DOHH2 (cell line): ENCODE measurements around the gene SCUBE1.

Experiments used
- H3F3A ChIP-seq: fragments of 200-600 bp; sonication (generic), shearing (Covaris generic); 2 replicates; pipeline ENCODE4 v1.6.0; 2016; ENCODE audit warnings: antibody characterized with exemption, mild to moderate bottlenecking; ENCODE audit not compliant: control insufficient read depth, insufficient read depth
- H3K27ac ChIP-seq: fragments of 200-600 bp; sonication (generic); 2 replicates; pipeline ENCODE4 v1.5.1; 2014; ENCODE audit warnings: low read depth, mild to moderate bottlenecking, low read length, moderate library complexity
- H3K27me3 ChIP-seq: fragments of 200-600 bp; sonication (generic); 2 replicates; pipeline ENCODE4 v1.6.1; 2014; ENCODE audit warnings: mild to moderate bottlenecking, low read length, mixed read lengths; ENCODE audit not compliant: control insufficient read depth
- H3K36me3 ChIP-seq: fragments of 200-600 bp; sonication (generic); 2 replicates; pipeline ENCODE4 v1.6.1; 2014; ENCODE audit warnings: mild to moderate bottlenecking, low read length, moderate library complexity, mixed read lengths; ENCODE audit not compliant: control insufficient read depth
- H3K4me1 ChIP-seq: fragments of 200-600 bp; sonication (generic); 2 replicates; pipeline ENCODE4 v1.6.1; 2014; ENCODE audit warnings: mild to moderate bottlenecking, low read length, mixed read lengths; ENCODE audit not compliant: control insufficient read depth
- H3K4me2 ChIP-seq: fragments of 200-600 bp; sonication (generic); 2 replicates; pipeline ENCODE4 v1.6.0; 2014; ENCODE audit warnings: mild to moderate bottlenecking, low read length, moderate library complexity
- H3K4me3 ChIP-seq: fragments of 200-600 bp; sonication (generic); 2 replicates; pipeline ENCODE4 v1.5.1; 2014; ENCODE audit warnings: mild to moderate bottlenecking, low read length, mixed read lengths
- H3K79me2 ChIP-seq: fragments of 200-600 bp; sonication (generic); 2 replicates; pipeline ENCODE4 v1.6.1; 2014; ENCODE audit warnings: mild to moderate bottlenecking, low read length, mixed read lengths; ENCODE audit not compliant: control insufficient read depth
- H3K9me2 ChIP-seq: fragments of 200-600 bp; sonication (generic); replicated peaks from 2 replicates; pipeline ENCODE4 v1.6.1; 2014; ENCODE audit warnings: mild to moderate bottlenecking, low read length, mixed read lengths; ENCODE audit not compliant: control insufficient read depth
- H3K9me3 ChIP-seq: fragments of 200-600 bp; sonication (generic); 2 replicates; pipeline ENCODE4 v1.6.1; 2014; ENCODE audit warnings: antibody characterized with exemption, low read length, mixed read lengths; ENCODE audit not compliant: control insufficient read depth, insufficient read depth
- H4K20me1 ChIP-seq: fragments of 200-600 bp; sonication (generic); 2 replicates; pipeline ENCODE4 v1.6.0; 2014; ENCODE audit warnings: low read depth, mild to moderate bottlenecking, antibody characterized with exemption, low read length, moderate library complexity; ENCODE audit not compliant: control insufficient read depth, insufficient read depth
- CTCF ChIP-seq: fragments of 200-600 bp; sonication (generic); IDR thresholded peaks from one replicate; pipeline ENCODE4 v1.5.1; 2014; ENCODE audit warnings: antibody characterized with exemption, mild to moderate bottlenecking, low read depth, low read length; ENCODE audit not compliant: poor library complexity, severe bottlenecking
- EZH2phosphoT487 ChIP-seq: fragments of 200-600 bp; sonication (generic); IDR thresholded peaks from 2 replicates; pipeline ENCODE4 v1.6.1; 2017; ENCODE audit warnings: borderline replicate concordance, mild to moderate bottlenecking, antibody characterized with exemption, low read length, moderate library complexity, mixed read lengths

SCUBE1 gene

DNA sequence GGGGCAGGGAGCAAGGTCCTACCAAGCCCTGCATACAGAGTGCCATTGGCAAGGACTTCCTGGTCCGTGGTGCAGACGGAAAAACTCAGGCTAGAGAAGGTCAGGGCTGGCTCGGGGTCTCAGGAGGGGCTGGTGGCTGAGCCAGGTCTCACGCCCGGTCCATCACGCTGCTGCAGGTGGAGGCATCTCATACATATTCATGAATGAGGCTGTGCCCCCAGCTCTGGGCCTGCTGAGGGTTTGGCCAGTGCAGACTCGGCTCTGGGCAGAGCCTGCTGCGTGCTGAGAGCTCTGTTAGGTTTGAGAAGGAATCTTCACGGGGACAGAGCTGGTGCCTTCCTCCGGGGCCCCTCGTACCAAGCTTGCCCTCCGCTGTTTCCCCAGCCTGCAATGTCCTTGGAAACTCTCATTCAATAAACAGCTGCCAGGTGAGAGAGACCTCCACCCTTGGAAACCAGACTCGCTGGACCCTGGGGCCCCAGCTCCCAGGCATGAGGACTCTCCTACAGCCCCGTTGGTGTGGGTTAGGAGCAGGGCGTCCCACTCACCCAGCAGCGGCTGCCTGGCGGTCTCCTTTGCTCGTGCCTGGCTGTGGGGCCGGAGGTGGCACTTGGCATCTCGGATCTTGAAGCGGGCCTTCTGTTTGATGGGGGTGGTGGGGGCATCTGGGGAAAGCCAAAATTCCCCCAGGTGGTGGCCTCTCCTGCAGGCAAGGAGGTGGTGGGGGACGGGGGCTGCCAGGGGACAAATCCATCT lies 122.4 kb downstream of the SCUBE1 start:
- Histone ChIP-seq H3K4me3 (no peak overlapping the region), H3K27me3 (no peaks in the 10 kb centered on the region), H3K27ac (no peak overlapping the region), H4K20me1 (no peaks in the 10 kb centered on the region), H3K4me1 (no peaks in the 10 kb centered on the region), H3K36me3 (no peaks in the 10 kb centered on the region), H3K9me2 (no peaks in the 10 kb centered on the region), H3K9me3 (no peaks in the 10 kb centered on the region), H3K4me2 (no peak overlapping the region), H3F3A (no peaks in the 10 kb centered on the region), H3K79me2 (no peaks in the 10 kb centered on the region)
- no peak for TF ChIP-seq CTCF
- no peak for TF ChIP-seq EZH2phosphoT487

- Histone ChIP-seq H3K9me3 (no peaks in the 10 kb centered on the region), H3K4me3 (no peak overlapping the region), H3K9me2 (no peaks in the 10 kb centered on the region), H3K4me2 (no peak overlapping the region), H3K4me1 (no peaks in the 10 kb centered on the region), H3F3A (no peaks in the 10 kb centered on the region), H3K36me3 (no peaks in the 10 kb centered on the region), H3K27me3 (no peaks in the 10 kb centered on the region), H3K79me2 (no peaks in the 10 kb centered on the region), H3K27ac (no peak overlapping the region), H4K20me1 (no peaks in the 10 kb centered on the region)
- TF ChIP-seq EZH2phosphoT487 (no peak), CTCF (no peak)
Measured at GRCh38 chr22:43218786-43219185, 124.4 kb downstream of the SCUBE1 start.

GRCh38 chr22:43217285-43218030 lies 125.7 kb downstream of the SCUBE1 start:
- Histone ChIP-seq H3K9me3 (no peaks in the 10 kb centered on the region), H3K4me1 (no peaks in the 10 kb centered on the region)

More at GRCh38 chr22:43217285-43218030, 125.7 kb downstream of the SCUBE1 start:
- Histone ChIP-seq H3K27me3 (no peaks in the 10 kb centered on the region), H3K4me2 (no peak overlapping the region), H3K27ac (no peak overlapping the region), H3F3A (no peaks in the 10 kb centered on the region), H3K79me2 (no peaks in the 10 kb centered on the region), H4K20me1 (no peaks in the 10 kb centered on the region), H3K9me2 (no peaks in the 10 kb centered on the region), H3K36me3 (no peaks in the 10 kb centered on the region), H3K4me3 (no peak overlapping the region)
- TF ChIP-seq EZH2phosphoT487 (no peak), CTCF (no peak)
